HG03520 (cell line): ENCODE data around the gene CELSR1.

Experiments
- ATAC-seq: cut with Tn5 transposase; IDR thresholded peaks from one replicate; pipeline ENCODE4 v1.9.1; 2021; ENCODE audit warnings: mild to moderate bottlenecking, moderate library complexity; ENCODE audit not compliant: unreplicated experiment

CELSR1 gene

GRCh38 chr22:46462726-46463371, 74.6 kb downstream of the CELSR1 start:
- ATAC-seq, result no peak

DNA sequence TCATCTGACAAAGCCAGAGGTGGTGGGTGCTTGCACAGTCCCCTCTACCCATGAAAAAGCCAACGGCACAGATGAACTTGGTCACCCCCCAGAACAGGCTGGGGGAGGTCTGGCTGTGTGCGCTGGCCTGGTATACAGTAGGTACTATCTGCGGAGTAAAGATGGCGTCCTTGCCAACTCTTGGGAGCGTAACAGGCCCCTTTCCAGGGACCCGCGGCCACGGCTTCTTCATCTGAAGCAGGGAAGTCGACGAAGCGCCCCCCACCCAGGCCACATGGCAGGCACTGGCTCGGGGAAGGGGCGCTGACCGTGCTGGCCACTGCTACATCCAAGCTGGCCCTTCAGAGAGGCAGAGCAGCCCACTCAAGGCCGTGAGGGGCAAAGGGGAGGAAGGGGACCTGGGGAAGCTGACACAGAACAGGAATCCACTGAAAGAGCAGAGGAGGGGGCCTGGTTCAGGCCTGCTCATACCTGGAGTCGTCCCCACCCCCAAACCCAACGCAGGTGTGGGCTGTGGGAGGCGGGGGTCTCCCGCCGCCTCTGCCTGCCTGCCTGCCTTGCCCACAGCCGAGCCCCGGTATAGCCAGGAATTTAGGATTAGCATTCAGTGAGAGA, 75.7 kb downstream of the CELSR1 start:
- ATAC-seq, result no peak

DNA sequence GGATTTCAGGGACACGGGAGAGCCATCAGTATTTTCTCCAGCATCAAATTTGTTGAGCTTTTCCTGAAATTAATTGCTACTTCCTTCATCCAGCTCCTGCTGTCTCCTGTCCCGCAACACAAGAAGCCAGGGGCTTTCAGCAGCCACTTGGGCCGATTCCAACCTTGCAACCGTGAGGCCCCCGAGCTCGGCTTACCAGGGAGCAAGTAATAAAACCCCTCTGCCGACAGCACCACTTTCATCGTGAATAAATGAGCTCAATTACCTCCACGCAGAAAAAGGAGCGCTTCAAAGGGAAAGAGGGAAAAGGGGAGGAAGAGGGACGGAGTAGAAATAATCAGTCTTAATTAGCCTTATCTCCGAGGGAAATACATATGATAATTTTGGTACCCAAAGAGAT, 76.6 kb downstream of the CELSR1 start:
- ATAC-seq, result no peak

- no peak for ATAC-seq
These were observed 77.9 kb downstream of the CELSR1 start for GRCh38 chr22:46459347-46460065.

DNA sequence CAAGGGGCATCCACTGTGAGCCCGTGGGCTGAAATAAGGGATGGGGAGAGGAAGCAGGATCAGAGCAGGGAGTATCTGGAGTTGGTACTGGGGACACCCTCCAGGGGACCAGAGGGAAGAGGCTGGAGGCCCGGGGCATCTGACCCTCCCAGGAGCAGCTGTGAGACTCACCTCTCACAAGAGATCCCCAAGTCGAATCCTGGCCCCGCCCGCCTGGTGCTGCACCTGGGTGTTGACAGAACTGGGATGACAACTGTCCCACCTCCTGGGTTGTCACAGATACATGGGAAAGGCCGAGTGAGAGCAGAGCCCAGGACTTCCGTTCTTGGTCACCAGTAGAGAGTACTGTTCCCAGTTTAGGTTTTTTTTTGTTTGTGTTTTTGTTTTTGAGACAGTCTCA, 78.9 kb downstream of the CELSR1 start:
- no peak for ATAC-seq

DNA sequence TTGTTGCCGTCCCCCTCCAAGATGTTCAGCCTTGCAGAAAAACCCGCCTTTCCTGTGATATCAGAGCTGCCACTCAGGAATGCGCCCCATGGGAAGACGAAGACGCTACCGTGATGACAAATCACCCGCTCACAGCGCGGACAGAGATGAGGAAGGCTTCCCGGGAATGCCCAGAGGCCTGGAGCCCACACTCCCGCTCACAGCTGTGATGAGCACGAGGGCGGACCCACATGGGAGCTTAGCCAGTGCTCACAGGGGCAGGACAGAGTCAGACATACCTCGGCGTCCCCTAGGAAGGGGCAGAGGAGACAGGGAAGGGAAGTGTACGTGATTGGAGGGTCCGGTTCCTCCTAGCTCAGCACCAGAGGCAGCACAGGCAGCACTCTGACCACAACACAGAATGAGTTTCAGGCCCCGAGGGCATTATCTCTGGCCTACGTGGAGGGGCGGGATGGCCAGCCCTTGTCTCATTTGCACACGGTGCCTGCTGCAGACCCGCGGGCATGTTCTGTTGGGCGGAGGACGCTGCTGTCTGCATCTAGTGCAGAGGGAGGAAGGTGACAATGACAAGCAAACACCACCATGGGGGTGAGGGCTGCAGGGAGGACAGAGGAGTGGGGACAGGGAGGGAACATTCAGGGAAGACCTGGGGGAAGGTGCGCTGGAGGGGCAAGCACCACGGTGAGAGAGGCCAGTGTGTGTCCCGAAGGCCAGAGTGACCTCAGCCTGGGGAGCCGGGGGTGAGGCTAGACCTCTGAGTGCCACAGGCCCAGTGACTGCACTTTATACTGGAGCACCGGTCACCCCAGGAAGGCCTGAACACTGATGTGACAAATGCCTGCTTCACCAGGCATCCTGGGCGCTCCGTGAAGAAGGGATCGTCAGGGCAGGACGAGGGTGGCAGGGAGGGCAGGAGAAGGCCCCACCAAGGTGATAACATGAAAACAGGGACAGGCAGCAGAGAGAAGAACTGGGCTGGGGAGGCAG, 79.6 kb downstream of the CELSR1 start:
- ATAC-seq, result no peak

GRCh38 chr22:46456818-46457163, 80.6 kb downstream of the CELSR1 start:
- no peak for ATAC-seq

- ATAC-seq, result no peak
These were observed 82.0 kb downstream of the CELSR1 start for GRCh38 chr22:46455446-46455845.

DNA sequence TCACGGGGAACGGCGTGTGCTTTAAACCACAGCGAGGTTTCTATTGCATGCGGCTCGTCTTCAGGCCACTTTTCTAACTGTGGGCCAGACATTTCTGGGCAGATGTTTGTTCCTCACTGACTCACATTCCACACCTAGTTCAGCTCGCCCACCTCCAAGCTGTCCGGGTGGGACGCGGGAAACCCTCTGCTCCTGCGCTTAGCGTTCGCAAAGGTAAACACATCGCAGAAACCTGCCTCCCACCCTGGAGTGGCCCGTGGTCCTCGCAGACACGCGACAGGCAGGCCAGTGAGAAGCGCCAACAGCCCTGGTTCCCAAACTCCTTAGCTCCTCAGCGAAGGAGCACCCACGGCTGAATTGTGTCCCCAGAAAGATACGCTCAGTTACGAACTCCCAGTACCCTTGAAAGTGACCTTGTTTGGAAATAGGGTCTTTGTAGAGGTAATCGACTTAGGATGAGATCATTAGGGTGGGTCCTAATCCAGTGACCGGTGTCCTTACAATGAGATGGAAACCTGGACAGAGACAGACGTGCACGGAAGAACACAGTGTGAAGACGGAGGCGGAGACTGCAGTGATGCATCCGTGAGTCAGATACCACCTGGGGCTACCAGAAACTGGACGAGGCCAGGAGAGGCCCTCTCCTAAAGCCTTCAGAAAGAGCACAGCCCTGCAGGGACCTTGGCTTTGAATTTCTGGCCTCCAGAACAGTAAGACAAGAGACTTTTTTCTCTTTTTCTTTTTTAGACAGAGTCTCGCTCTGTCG, 82.7 kb downstream of the CELSR1 start:
- ATAC-seq, result no peak

DNA sequence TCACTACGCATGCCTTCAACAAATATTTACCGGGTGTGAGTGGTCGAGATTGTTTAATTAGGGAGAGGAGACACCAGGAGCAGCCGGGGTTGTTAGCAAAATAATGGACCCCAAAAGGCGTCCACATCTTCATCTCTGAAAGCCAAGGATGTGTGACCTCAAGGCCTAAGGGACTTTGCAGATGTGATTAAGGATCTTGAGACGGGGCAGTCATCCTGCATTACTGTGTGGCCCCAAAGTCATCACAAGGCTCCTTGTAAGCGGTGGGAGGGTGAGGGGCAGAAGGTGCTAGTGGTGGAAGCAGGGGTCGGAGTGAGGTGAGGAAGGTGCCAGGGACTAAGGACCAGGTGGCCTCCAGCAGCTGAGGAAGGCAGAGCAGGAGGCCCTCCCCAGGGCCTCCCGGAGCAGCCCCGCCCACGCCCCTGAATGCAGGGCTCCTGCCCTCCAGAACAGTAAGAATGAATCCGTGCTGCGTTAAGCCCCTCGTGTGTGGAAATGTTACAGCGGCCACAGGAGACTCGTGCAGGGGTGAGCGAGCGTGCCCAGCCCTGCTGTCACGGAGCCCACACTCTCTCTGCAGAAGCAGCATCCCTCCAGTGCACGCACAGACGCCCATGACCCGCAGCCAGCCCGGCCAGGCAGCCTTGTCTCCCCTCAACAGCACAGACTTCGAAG, 83.5 kb downstream of the CELSR1 start:
- ATAC-seq, result no peak

- ATAC-seq, result no peak
These were observed 84.2 kb downstream of the CELSR1 start for GRCh38 chr22:46453006-46453828.

DNA sequence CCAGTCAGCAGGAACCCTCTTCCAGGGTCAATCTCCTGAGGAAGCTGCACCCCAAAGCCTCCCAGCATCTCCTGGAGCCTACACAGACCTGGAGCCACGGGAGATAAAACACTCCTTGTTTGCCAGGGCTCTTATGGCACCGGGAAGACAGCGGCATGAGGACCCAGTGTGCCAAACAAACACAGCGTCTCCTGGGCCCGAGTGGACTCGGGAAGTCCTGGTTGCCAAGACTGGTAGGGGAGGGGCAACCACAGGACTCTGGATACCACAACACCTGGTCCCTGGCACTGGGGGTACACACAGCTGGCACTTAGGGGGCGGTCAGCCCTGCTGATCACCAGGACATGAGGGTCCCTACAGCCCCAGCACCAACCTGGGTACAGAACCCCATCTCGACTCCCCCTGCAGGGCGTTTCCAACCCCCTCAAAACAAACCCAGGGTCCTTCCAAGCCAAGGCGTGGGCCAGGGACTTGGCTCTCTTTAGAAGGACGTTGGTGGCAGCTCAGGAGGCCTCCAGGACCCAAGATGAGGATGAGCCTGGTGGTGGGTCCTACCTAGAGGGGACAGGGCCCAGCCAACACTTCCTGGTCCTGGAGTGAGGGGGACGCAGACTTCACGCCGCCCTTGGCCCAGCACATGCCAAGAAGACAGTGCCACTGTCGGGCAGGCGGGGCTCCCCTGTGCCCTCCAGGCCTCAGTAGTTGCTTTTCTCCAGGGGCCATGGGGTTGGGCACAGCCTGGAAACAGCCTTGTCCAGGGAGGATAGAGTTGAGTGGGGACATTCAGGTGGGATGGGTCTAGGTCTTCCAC, 85.0 kb downstream of the CELSR1 start:
- ATAC-seq, result no peak

GRCh38 chr22:46451741-46452140, 85.7 kb downstream of the CELSR1 start:
- no peak for ATAC-seq

- no peak for ATAC-seq
These were observed 86.4 kb downstream of the CELSR1 start for GRCh38 chr22:46450931-46451561.

GRCh38 chr22:46449974-46450745, 87.3 kb downstream of the CELSR1 start:
- ATAC-seq, result no peak

DNA sequence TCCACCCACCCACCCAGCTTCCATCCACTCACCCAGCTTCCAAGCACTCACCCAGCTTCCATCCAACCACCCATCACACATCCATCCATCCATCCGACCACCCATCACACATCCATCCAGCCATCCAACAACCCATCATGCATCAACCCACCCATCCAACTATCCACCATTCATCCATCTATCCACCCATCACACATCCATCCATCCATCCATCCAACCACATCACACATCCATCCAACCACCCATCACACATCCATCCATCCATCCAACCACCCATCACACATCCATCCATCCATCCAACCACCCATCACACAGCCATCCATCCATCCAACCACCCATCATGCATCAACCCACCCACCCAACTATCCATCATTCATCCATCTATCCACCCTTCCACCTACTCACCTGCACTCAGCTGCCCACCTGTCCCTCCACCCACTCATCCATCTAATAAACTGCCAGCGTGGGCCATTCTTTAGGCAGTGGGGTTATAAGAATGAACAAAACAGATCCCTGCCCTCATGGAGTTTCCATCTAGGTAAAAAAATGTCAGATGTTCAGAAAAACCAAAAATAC, 88.2 kb downstream of the CELSR1 start:
- no peak for ATAC-seq

- no peak for ATAC-seq
These were observed 89.1 kb downstream of the CELSR1 start for GRCh38 chr22:46448333-46448732.
